Panc1 (cell line): ENCODE results near the gene MYH4. TPM values are rescaled to one million over a fixed set of nuclear protein-coding genes. Genes with fewer than 3 reads are reported as not detected.

ENCODE experiments used
- ATAC-seq: fragments of 200-7000 bp; cut with Tn5 transposase; 2 replicates; pipeline ENCODE4 v1.9.1; 2020; ENCODE audit warnings: mild to moderate bottlenecking, moderate library complexity
- BruUV-seq: library from RNA; stranded (reverse); fragments of 400-500 nt; replicated peaks from 2 replicates; lab custom pipeline; 2021; lab: Mats Ljungman, UMichigan
- CTCF ChIA-PET: fragments of 300-600 bp; sonication (Branson Sonifier 250); formaldehyde crosslinking; loops from one replicate; lab custom pipeline; 2022; ENCODE audit warnings: antibody characterized with exemption; lab: Charles Lee
- POLR2A ChIA-PET: fragments of 300-600 bp; sonication (Branson Sonifier 250); formaldehyde crosslinking; loops from one replicate; lab custom pipeline; 2022; ENCODE audit warnings: antibody characterized with exemption; lab: Charles Lee
- DNase-seq: peaks from one replicate; pipeline ENCODE4 v3.0.0-alpha.2; 2010; ENCODE audit warnings: low read depth, low spot score
- H3K27ac ChIP-seq: 2 replicates; pipeline ENCODE4 v1.5.1; 2011; ENCODE audit warnings: mild to moderate bottlenecking, low read length, inconsistent platforms
- H3K27me3 ChIP-seq: fragments of 200-500 bp; sonication (Bioruptor generic); 2 replicates; pipeline ENCODE4 v1.6.0; 2014; ENCODE audit warnings: low read length, inconsistent platforms; ENCODE audit not compliant: control insufficient read depth, insufficient read depth
- H3K36me3 ChIP-seq: fragments of 200-500 bp; sonication (Bioruptor generic); 2 replicates; pipeline ENCODE4 v1.5.1; 2014; ENCODE audit warnings: inconsistent platforms, mild to moderate bottlenecking, low read length, moderate library complexity; ENCODE audit not compliant: control insufficient read depth, insufficient read depth
- H3K4me1 ChIP-seq: 2 replicates; pipeline ENCODE4 v1.5.1; 2011; ENCODE audit warnings: inconsistent platforms, mild to moderate bottlenecking, low read length, moderate library complexity; ENCODE audit not compliant: control insufficient read depth, insufficient read depth
- H3K4me3 ChIP-seq, 2 experiments: 2 replicates each; pipeline ENCODE4 v1.5.1; 2011 to 2012; ENCODE audit warnings: low read depth in 2 of 2, low read length in 2 of 2, mild to moderate bottlenecking in 2 of 2, inconsistent platforms in 1 of 2, moderate library complexity in 1 of 2
- H3K9me3 ChIP-seq: fragments of 200-500 bp; sonication (Bioruptor generic); 2 replicates; pipeline ENCODE4 v1.5.1; 2014; ENCODE audit warnings: low read depth, mild to moderate bottlenecking, inconsistent platforms, low read length, moderate library complexity; ENCODE audit not compliant: control insufficient read depth, insufficient read depth
- POLR2AphosphoS5 ChIP-seq: IDR thresholded peaks from 2 replicates; pipeline ENCODE4 v1.6.1; 2012; ENCODE audit warnings: mild to moderate bottlenecking, low read depth, low read length, moderate library complexity
- REST ChIP-seq, 2 experiments: IDR thresholded peaks; 2 replicates each; pipeline ENCODE4 v1.6.1; 2011 to 2012; ENCODE audit warnings: low read depth in 2 of 2, control low read depth in 1 of 2, low read length in 1 of 2, mild to moderate bottlenecking in 1 of 2, moderate library complexity in 1 of 2; ENCODE audit not compliant: insufficient read depth in 1 of 2
- SIN3A ChIP-seq: IDR thresholded peaks from 2 replicates; pipeline ENCODE4 v1.6.1; 2012; ENCODE audit warnings: low read depth, mild to moderate bottlenecking, low read length, moderate library complexity, borderline replicate concordance; ENCODE audit not compliant: insufficient read depth
- TCF7L2 ChIP-seq: IDR thresholded peaks from 2 replicates; pipeline ENCODE4 v1.6.1; 2011; ENCODE audit warnings: mild to moderate bottlenecking, low read depth, low read length, inconsistent platforms
- in situ Hi-C: cut with HindIII; loops from 2 replicates; pipeline ENCODE4 v1.10.0; 2016; ENCODE audit warnings: low sequenced_read_pairs, low pct_unique_long_range_greater_than_20kb
- intact Hi-C: fragments of 100-400 bp; cut with micrococcal nuclease; formaldehyde crosslinking; loops from one replicate; pipeline ENCODE4 v1.10.0; 2022; ENCODE audit not compliant: unreplicated experiment
- total RNA-seq: library from RNA; stranded (reverse); gene quantifications from one replicate; pipeline ENCODE4 v1.2.1, GENCODE V29; 2021; ENCODE audit not compliant: unreplicated experiment
- TF ChIP-seq, protein P1 (sequence below): fragments of 450-650 bp; IDR thresholded peaks from 2 replicates; pipeline ENCODE4 v1.5.1; 2017; ENCODE audit warnings: mild to moderate bottlenecking

Gene MYH4
- total RNA-seq, 1 experiment from 2014 or later: not detected

DNA sequence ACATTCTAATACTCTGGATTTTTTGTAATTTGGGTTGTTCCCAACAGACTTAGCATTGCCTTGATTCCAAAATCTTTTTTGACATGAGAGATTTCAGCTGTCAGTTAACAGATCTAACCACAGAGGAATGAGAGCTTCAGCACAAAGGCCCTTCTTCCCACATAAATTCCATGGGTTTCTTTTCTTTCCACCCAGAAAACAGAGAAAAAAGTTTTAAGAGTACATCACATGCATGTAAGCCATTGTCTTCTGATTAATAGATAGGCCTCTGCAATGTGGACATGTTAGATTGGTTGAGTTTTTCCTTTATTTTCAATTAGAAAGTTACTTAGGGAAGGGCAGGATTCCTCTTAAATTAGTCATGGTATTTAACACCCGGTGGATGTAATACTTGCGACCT lies 48.5 kb downstream of the MYH4 start:
- no peaks in the 10 kb centered on the region for H3K9me3 ChIP-seq
- CTCF ChIA-PET: no interaction called here
- DNase-seq (no peak), ATAC-seq (no peak)
- TF ChIP-seq SIN3A (no peak), REST (IDR thresholded peaks at IDR 0.05; ENCODE audit: insufficient read depth in 1 of 2, low read depth in 2 of 2, low read length in 1 of 2) (no peak), POLR2AphosphoS5 (no peak), TCF7L2 (no peak)
- TF ChIP-seq, protein P1, sequence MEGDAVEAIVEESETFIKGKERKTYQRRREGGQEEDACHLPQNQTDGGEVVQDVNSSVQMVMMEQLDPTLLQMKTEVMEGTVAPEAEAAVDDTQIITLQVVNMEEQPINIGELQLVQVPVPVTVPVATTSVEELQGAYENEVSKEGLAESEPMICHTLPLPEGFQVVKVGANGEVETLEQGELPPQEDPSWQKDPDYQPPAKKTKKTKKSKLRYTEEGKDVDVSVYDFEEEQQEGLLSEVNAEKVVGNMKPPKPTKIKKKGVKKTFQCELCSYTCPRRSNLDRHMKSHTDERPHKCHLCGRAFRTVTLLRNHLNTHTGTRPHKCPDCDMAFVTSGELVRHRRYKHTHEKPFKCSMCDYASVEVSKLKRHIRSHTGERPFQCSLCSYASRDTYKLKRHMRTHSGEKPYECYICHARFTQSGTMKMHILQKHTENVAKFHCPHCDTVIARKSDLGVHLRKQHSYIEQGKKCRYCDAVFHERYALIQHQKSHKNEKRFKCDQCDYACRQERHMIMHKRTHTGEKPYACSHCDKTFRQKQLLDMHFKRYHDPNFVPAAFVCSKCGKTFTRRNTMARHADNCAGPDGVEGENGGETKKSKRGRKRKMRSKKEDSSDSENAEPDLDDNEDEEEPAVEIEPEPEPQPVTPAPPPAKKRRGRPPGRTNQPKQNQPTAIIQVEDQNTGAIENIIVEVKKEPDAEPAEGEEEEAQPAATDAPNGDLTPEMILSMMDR: no peak
- H3K27me3 ChIP-seq: no peaks in the 10 kb centered on the region
- H3K4me3 ChIP-seq: no peak overlapping the region
- H3K36me3 ChIP-seq: no peaks in the 10 kb centered on the region
- intact Hi-C loops: no loop called here
- H3K27ac ChIP-seq: no peak overlapping the region
- BruUV-seq: no TSS peak
- H3K4me1 ChIP-seq: no peaks in the 10 kb centered on the region
- POLR2A ChIA-PET: no interaction called here
- in situ Hi-C loops: no loop called here

DNA sequence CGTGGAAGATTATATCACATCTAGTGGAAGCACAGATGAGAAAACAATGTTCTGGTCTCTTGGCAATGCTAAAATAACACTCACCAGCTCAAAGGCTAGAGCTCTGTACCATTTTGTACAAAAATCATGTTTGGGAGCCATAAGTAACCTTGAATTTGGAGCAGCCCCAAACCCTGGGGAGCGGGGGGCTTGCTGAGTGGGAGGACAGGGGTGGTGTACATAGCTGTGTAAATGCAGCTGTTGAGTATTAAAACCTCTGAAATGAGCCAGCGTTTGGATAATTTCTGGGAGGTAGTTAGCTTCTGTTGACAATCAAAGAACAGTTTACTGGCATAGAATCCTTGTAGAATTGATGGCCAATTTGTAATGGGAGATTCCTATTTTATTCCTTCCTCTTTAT lies 51.9 kb downstream of the MYH4 start:
- H3K4me1 ChIP-seq: no peaks in the 10 kb centered on the region
- POLR2A ChIA-PET: no interaction called here
- no peak overlapping the region for H3K4me3 ChIP-seq
- in situ Hi-C loops: no loop called here
- TF ChIP-seq REST (IDR thresholded peaks at IDR 0.05; ENCODE audit: insufficient read depth in 1 of 2, low read depth in 2 of 2, low read length in 1 of 2) (no peak), POLR2AphosphoS5 (no peak), SIN3A (no peak), TCF7L2 (no peak)
- TF ChIP-seq, protein P1: no peak
- DNase-seq (no peak), ATAC-seq (no peak)
- no peaks in the 10 kb centered on the region for H3K27me3 ChIP-seq
- intact Hi-C loops: no loop called here
- H3K27ac ChIP-seq: no peak overlapping the region
- CTCF ChIA-PET: no interaction called here
- no peaks in the 10 kb centered on the region for H3K36me3 ChIP-seq
- no TSS peak for BruUV-seq
- no peaks in the 10 kb centered on the region for H3K9me3 ChIP-seq
